SU-DHL-6 (cell line): ENCODE measurements around the gene BRAP.

Experiments
- H2AFZ ChIP-seq: fragments of 200-600 bp; sonication (generic); 2 replicates; pipeline ENCODE4 v1.6.1; 2014; ENCODE audit warnings: low read depth, mild to moderate bottlenecking, moderate library complexity, mixed read lengths, antibody characterized with exemption, low read length; ENCODE audit not compliant: severe bottlenecking
- H3F3A ChIP-seq: fragments of 200-600 bp; shearing (Covaris generic); 2 replicates; pipeline ENCODE4 v1.6.0; 2016; ENCODE audit warnings: antibody characterized with exemption, mild to moderate bottlenecking; ENCODE audit not compliant: insufficient read depth
- H3K27ac ChIP-seq: fragments of 200-600 bp; sonication (generic); 2 replicates; pipeline ENCODE4 v1.5.1; 2016; ENCODE audit warnings: low read depth, mild to moderate bottlenecking, low read length, moderate library complexity, mixed read lengths
- H3K27me3 ChIP-seq: fragments of 200-600 bp; sonication (generic), shearing (Covaris generic); 2 replicates; pipeline ENCODE4 v1.6.0; 2014; ENCODE audit warnings: mild to moderate bottlenecking, low read length
- H3K36me3 ChIP-seq: fragments of 200-600 bp; sonication (generic); 2 replicates; pipeline ENCODE4 v1.6.1; 2014; ENCODE audit warnings: mild to moderate bottlenecking, low read length, mixed read lengths
- H3K4me2 ChIP-seq: fragments of 300-600, 200-600 bp; shearing (Covaris generic), sonication (generic); 2 replicates; pipeline ENCODE4 v1.6.0; 2014; ENCODE audit warnings: low read length, low read depth, mild to moderate bottlenecking; ENCODE audit not compliant: poor library complexity, severe bottlenecking
- H3K4me3 ChIP-seq: fragments of 200-600 bp; sonication (generic); 2 replicates; pipeline ENCODE4 v1.5.1; 2014; ENCODE audit warnings: antibody characterized with exemption, low read length, mild to moderate bottlenecking, mixed read lengths; ENCODE audit not compliant: insufficient read depth, poor library complexity, severe bottlenecking
- H3K79me2 ChIP-seq: fragments of 200-600 bp; sonication (generic); 2 replicates; pipeline ENCODE4 v1.6.1; 2014; ENCODE audit warnings: mild to moderate bottlenecking, low read length, moderate library complexity; ENCODE audit not compliant: insufficient read depth
- H3K9ac ChIP-seq: fragments of 200-600 bp; sonication (generic); 2 replicates; pipeline ENCODE4 v1.7.0; 2014; ENCODE audit warnings: mild to moderate bottlenecking, low read length
- H3K9me2 ChIP-seq: fragments of 200-600 bp; sonication (generic); replicated peaks from 2 replicates; pipeline ENCODE4 v1.6.1; 2014; ENCODE audit warnings: low read length; ENCODE audit not compliant: insufficient read depth
- H3K9me3 ChIP-seq: fragments of 200-600 bp; sonication (generic); 2 replicates; pipeline ENCODE4 v1.6.1; 2014; ENCODE audit warnings: low read length, mixed read lengths; ENCODE audit not compliant: insufficient read depth
- H4K20me1 ChIP-seq: fragments of 200-600 bp; sonication (generic); 2 replicates; pipeline ENCODE4 v1.6.1; 2014; ENCODE audit warnings: low read depth, mild to moderate bottlenecking, antibody characterized with exemption, low read length, moderate library complexity, mixed read lengths
- EZH2phosphoT487 ChIP-seq: fragments of 200-600 bp; sonication (generic), shearing (Covaris generic); conservative IDR thresholded peaks from 2 replicates; pipeline ENCODE4 v1.6.1; 2018; ENCODE audit warnings: mild to moderate bottlenecking, antibody characterized with exemption, low read length, moderate library complexity, mixed read lengths
- TF ChIP-seq, protein P1 (sequence below): fragments of 200-600 bp; sonication (generic); IDR thresholded peaks from one replicate; pipeline ENCODE4 v1.5.1; 2017; ENCODE audit warnings: antibody characterized with exemption, mild to moderate bottlenecking, low read length, moderate library complexity; ENCODE audit not compliant: insufficient read depth, poor library complexity, severe bottlenecking

BRAP gene

DNA sequence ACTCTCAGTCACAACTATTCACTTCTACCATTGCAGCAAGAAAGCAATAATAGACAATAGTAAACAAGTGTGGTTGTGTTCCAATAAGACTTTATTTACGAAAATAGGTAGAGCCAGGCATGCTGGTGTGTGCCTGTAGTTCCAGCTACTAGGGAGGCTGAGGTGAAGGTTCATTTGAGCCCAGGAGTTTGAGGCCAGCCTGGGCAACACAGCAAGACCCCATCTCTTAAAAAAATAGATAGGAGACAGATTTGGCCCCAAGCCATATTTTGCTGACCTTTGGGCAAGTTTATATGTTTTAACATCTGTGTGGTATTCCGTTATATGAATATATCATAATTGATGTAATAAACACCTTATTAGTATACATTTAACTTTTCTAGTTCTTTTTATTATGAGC, 14.2 kb upstream of the BRAP start:
- Histone ChIP-seq H3K27me3 (no peaks in the 10 kb centered on the region), H3K9me3 (no peaks in the 10 kb centered on the region), H3K4me2 (no peak overlapping the region), H3F3A (0 out of 2 replicates have a peak, but pooled peaks cover 3% of the 10 kb centered on the region), H3K9ac (no peak overlapping the region), H3K9me2 (no peaks in the 10 kb centered on the region), H3K79me2 (no peaks in the 10 kb centered on the region), H3K4me3 (no peak overlapping the region), H2AFZ (no peak overlapping the region), H3K36me3 (0 out of 2 replicates have a peak, but pooled peaks cover 3% of the 10 kb centered on the region), H4K20me1 (no peaks in the 10 kb centered on the region), H3K27ac (no peak overlapping the region)
- TF ChIP-seq, protein P1, sequence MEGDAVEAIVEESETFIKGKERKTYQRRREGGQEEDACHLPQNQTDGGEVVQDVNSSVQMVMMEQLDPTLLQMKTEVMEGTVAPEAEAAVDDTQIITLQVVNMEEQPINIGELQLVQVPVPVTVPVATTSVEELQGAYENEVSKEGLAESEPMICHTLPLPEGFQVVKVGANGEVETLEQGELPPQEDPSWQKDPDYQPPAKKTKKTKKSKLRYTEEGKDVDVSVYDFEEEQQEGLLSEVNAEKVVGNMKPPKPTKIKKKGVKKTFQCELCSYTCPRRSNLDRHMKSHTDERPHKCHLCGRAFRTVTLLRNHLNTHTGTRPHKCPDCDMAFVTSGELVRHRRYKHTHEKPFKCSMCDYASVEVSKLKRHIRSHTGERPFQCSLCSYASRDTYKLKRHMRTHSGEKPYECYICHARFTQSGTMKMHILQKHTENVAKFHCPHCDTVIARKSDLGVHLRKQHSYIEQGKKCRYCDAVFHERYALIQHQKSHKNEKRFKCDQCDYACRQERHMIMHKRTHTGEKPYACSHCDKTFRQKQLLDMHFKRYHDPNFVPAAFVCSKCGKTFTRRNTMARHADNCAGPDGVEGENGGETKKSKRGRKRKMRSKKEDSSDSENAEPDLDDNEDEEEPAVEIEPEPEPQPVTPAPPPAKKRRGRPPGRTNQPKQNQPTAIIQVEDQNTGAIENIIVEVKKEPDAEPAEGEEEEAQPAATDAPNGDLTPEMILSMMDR = no peak
- no peak for TF ChIP-seq EZH2phosphoT487

DNA sequence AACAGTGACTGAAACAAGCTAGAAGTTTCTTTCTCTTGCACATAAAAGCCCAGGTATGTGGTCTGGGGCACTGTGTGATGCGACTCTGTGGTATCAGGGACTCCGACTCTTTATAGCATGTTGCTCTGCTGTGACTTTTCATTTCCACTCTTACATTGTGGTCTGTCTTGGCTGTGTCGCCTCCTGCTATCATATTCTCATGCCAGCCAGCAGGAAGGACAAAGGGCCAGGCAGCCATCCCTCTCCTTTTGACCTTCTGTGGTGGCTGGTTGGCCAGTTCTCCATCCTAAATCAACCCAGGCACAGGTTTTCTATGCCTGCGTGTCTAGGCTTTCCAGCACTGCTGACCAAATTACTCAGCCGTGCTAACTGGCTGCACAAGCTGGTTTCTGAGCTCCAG, 8.1 kb upstream of the BRAP start:
- no peak overlapping the region for H2AFZ ChIP-seq
- no peaks in the 10 kb centered on the region for H3K79me2 ChIP-seq
- no peak overlapping the region for H3K4me2 ChIP-seq
- H3K27ac ChIP-seq = no peak overlapping the region
- no peaks in the 10 kb centered on the region for H3K27me3 ChIP-seq
- H4K20me1 ChIP-seq = no peaks in the 10 kb centered on the region
- H3K9ac ChIP-seq = no peak overlapping the region
- H3K4me3 ChIP-seq = no peak overlapping the region
- H3K36me3 ChIP-seq = no peaks in the 10 kb centered on the region
- no peaks in the 10 kb centered on the region for H3K9me2 ChIP-seq
- TF ChIP-seq, protein P1 = no peak
- TF ChIP-seq EZH2phosphoT487 = no peak
- no peaks in the 10 kb centered on the region for H3K9me3 ChIP-seq
- H3F3A ChIP-seq = no peaks in the 10 kb centered on the region

DNA sequence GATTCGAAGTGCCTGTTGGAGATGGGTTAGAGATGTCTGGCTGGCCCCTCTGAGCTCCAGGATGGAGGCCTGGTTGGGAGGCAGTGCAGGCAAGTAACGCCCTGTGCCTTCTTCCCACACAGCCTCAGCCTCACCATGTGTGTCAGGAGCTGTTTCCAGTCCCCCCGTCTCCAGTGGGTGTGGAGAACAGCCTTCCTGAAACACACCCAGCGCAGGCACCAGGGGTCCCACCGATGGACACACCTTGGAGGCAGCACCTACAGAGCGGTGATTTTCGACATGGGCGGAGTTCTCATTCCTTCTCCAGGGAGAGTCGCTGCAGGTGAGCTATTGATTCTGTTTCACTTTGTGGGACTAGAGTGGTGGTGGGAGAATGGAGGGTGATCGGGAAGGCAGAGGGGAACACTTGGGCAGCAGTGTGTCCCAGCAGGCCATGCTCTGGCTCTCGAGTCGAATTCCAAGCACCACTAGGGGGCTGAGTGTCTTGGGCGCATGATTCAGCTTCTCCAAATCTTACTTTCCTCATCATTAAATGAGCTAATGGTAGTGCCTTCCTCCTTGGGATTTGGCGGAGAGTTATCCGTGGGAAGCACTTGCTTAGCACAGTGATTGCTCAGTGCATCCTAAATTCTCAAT, 6.9 kb upstream of the BRAP start:
- Histone ChIP-seq H3K9ac (no peak overlapping the region), H3K79me2 (no peaks in the 10 kb centered on the region), H3K4me3 (no peak overlapping the region), H4K20me1 (no peaks in the 10 kb centered on the region), H2AFZ (no peak overlapping the region), H3K27me3 (no peaks in the 10 kb centered on the region), H3K36me3 (no peaks in the 10 kb centered on the region), H3K9me3 (no peaks in the 10 kb centered on the region), H3K9me2 (no peaks in the 10 kb centered on the region), H3K27ac (no peak overlapping the region), H3F3A (no peaks in the 10 kb centered on the region), H3K4me2 (no peak overlapping the region)
- no peak for TF ChIP-seq EZH2phosphoT487
- TF ChIP-seq, protein P1 = no peak
